Caki2 (cell line): Measurements from ENCODE around the gene ALX4. TPM values are rescaled to one million over a fixed set of nuclear protein-coding genes. Genes with fewer than 3 reads are reported as not detected.

Source experiments
- DNase-seq: peaks from one replicate; pipeline ENCODE4 v3.0.0-alpha.2; 2015; ENCODE audit warnings: low read depth
- in situ Hi-C: cut with HindIII; loops from 2 replicates; pipeline ENCODE4 v1.10.0; 2016; ENCODE audit warnings: low sequenced_read_pairs, low pct_unique_long_range_greater_than_20kb, mixed read lengths
- total RNA-seq: library from RNA; depleted of rRNA; stranded (reverse); fragments of >200 nt; shearing (Covaris generic); gene quantifications from 2 replicates; pipeline ENCODE4 v1.2.3, GENCODE V29; 2014; ENCODE audit warnings: low replicate concordance

ALX4 gene
- total RNA-seq, 1 experiment from 2014 or later: not detected

DNA sequence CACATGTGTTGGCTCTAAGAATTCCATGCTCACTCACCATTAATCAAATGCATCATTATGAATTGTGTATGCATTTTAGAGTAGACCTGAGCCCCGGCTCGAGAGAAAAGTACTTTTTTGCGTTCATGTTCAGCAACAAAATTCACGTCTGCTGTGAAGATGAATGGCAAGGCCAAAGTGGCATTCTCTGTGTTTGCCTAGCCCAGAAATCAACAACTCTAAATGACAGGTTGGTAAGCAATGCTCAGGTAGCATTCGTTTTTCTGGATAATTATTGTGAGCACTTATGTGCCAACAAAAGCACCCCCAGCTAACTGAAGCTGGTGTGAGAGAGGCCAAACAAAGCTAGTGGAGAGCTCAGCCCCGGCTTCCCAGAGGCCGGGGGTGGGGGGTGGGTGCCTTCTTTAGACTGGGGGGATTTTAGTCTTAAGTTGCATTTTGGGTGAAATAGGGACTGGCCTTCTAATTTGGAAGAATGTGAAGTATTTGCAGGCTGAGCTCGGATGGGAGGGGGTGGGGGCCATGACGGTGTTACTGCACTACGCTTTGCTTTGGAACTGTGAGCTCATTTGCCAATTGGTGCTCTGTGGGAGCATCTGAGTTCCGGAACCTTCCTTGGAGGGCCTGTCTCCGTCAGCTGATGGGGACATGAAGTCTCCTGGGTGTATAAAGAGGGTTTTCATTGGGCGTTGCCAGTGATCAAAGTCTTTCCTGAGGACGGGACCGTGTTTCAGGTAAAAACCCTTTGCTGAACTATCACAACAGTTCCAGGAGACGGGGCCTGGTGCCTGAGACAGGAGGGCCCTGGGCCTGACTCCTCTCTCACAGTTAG, 29.0 kb upstream of the ALX4 start:
- in situ Hi-C loops: no loop called here
- DNase-seq: no peak

- no peak for DNase-seq
- in situ Hi-C loops: no loop called here
Measured at GRCh38 chr11:44338026-44338425, 28.1 kb upstream of the ALX4 start.

- in situ Hi-C loops: no loop called here
Measured at GRCh38 chr11:44335919-44336318, 26.0 kb upstream of the ALX4 start.

DNA sequence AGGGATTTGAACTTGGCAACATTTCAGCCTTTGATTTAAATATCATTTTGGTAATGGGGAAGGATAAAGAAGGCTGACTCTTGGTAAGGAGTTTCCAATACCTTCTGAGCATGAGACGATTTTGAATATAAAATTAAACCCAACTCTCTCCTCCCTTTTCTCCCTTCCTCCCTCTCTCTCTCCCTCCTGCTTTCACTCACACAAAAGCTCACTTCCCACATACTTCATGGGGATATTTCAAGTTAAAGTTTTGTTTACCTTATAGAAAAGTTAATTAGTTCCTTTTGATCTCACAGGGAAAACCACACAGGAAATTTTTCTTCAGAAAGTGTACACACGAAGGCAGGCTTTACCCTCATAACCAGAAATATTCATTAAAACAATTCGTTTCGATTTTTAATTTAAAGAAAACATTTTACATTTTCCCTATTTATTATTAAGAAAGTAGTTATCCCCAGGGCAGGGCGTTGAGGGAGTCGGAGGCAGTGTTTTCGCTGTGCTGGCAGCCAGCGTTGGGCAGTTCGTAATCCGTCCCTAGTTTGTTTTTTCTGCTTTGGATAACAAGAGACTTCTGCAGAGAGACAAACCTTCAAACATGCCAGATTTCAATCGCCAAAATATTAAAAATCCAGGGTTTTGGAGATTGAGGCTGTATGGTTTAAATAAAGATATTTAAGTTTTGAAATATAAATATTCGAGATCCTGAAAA, 25.3 kb upstream of the ALX4 start:
- in situ Hi-C loops: no loop called here
- no peak for DNase-seq

More at GRCh38 chr11:44335919-44336318, 26.0 kb upstream of the ALX4 start:
- DNase-seq: no peak

DNA sequence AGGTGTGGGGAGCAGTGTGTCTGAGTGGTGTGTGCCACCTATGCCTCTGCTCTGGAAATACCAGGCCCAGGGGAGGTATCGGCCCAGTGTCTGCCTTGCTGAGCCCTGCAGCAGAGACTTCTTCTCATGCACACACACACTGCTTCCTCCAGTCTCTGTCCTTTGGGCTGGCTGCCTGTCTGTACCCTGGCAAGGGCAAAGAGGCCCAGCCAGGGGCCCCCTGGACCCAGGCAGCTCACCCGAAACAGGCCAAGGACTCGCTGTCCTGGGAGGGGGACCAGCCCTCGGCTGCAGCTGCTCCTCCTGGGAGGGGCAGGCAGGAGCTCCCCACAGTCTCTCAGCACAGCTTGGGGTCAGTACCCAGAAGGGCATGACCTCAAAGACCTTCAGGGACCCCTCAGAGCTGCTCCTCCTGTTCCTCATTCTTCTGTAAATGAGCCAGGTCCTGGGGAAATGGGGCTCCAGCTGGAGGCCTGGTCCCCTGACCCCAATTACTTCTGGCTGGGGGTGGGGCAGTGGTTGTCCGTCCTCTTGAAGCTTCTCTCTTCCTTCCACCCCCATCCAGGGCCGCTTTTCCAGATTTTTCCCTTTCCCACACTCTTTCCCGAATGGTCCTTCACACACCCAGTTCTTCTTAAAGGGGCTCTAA, 24.5 kb upstream of the ALX4 start:
- in situ Hi-C loops: no loop called here
- no peak for DNase-seq

GRCh38 chr11:44333271-44334218, 23.6 kb upstream of the ALX4 start:
- DNase-seq: no peak

GRCh38 chr11:44332665-44333064, 22.7 kb upstream of the ALX4 start:
- no peak for DNase-seq
- in situ Hi-C loops: no loop called here

More at GRCh38 chr11:44333271-44334218, 23.6 kb upstream of the ALX4 start:
- in situ Hi-C loops: no loop called here

DNA sequence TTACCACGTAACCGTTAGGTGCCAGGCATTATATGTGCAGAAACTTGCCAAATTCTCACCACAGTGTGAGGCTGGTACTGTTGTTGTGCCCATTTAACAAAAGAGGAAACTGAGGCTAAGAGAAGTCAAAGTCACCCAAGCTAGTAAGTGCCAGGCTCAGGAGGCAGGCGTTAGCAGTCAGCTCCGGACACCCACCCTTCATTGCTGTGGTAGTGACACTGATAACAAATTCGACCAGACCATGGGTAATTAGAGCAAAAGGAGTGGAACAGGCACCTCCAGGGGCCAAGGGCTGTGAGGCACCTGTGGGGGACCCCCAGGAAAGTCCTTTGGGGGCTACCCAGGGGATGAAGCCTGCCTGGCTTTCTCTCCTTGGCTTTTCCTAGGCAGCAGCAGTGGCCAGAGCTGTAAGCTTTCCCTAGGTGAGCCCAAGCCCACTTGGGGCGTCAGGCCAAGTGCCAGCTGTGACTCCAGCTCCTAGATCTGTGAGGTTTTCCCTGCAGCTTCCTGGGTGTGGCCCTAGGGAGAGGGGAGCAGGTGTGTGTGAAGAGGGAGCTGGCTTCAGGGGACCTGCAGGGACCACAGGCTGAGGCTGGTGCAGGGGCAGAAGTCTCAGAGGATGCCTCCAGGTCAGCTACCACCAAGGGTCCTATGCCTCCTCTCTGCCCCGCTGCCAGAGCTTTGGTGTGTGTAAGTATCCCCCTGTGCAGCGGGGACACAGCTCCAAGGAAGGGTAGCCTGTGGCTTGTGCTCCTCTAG, 19.7 kb upstream of the ALX4 start:
- DNase-seq: no peak
- in situ Hi-C loops: no loop called here

GRCh38 chr11:44328138-44328660, 18.3 kb upstream of the ALX4 start:
- no peak for DNase-seq
- in situ Hi-C loops: no loop called here

GRCh38 chr11:44327730-44328129, 17.8 kb upstream of the ALX4 start:
- in situ Hi-C loops: no loop called here
- no peak for DNase-seq

DNA sequence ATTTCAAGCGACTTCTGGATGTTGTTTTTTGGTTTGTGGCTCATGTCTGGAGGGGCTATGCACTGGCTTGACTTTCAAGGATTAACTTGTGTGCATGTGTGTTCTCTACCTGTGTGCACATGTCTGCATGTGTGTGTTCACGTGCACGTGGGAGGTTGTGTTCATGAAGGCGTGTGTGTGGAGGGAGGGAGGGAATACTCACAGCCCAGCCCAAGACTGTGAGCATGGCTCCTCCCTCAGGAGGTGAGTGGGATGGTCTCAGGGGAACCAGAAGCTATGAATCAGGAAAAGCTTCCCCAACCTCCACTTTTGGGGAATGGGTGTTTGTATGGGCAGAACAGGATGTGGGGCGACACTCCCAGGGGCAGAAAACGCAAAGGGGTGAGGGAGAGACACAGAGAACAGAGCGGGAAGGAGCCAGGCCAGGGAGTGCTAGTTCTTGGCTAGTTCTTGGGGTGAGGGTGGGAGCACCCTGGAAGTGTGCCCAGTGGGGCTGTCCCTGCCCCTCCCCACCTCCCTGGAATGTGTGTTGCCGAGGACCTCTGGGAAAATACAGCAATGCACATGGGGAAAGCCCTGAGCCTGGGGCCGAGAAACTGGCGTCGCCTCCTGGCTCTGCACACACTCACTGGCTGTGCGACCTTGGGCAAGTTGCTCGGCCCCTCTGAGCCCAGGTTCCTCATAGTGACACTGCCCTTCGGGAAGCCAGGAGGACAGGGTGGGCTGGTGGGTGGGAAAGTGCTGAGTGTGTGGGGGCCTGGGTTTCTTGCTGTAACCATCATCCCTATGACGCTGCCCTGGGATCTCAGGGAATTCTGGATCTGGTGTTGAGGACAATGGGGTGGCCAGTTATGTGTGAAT, 16.9 kb upstream of the ALX4 start:
- no peak for DNase-seq
- in situ Hi-C loops: no loop called here

DNA sequence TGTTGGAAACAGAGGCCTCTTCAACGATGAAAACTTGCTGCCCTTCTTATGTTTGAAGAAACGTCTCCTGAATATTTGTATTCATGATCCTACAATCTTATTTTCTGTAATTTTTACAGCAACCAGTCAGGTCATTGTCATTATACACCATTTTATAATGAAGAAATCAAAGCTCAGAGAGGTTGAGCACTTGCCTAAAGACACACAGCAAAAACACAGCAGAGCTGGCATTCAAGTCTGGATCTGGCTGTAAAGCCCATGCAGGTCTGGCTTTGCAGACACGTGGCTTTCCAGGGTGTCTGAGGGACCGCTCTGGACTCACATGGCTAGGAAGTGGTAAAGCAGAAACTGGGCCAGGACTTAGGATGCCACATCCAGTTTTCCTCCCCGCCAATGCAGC, 15.8 kb upstream of the ALX4 start:
- in situ Hi-C loops: no loop called here
- DNase-seq: no peak

GRCh38 chr11:44324749-44325525, 15.0 kb upstream of the ALX4 start:
- in situ Hi-C loops: no loop called here

DNA sequence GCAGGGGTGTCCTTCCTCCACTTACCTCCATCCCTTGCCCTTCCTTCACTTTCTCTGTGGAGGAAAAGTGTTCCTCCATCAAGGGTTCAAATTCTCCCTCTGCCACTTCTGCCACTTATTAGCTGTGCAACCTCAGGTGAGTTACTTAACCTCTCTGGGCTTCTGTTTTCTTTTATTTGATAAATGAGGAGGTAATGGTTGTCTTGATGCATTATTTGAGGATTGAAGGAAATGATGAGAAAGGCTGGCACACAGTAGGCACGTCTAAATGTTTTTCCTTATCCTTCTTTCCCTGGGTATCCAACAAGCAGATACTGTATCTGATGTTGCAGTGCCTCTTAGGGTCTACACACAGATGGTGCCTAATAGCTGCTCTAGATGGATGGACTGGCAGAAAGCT, 14.3 kb upstream of the ALX4 start:
- in situ Hi-C loops: no loop called here
- no peak for DNase-seq

More at GRCh38 chr11:44324749-44325525, 15.0 kb upstream of the ALX4 start:
- DNase-seq: no peak

- DNase-seq: no peak
- in situ Hi-C loops: no loop called here
Measured at GRCh38 chr11:44322243-44322642, 12.3 kb upstream of the ALX4 start.

DNA sequence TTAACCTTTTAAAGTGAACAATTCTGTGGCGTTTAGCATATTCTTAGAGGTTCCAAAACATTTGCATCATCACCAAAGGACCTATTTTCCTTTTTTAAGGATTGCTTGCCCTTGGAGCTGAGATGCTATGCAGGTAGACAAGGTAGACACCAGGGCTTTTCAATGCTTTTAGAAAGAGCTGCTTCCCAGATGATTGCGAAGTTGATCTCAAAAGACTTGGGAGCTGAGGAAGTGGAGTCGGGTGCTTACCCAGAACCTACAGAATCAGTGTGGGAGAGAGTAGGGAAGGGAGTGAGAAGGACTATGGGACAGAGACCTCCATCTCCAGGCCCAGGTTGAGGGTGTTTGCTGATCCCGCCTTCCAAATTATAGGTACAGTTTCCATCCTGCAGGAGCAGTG, 11.1 kb upstream of the ALX4 start:
- in situ Hi-C loops: no loop called here
- DNase-seq: no peak
